Glutamatergic neuron (in vitro differentiated cells): ENCODE results near the gene ZNF76. TPM values are rescaled to one million over a fixed set of nuclear protein-coding genes. Genes with fewer than 3 reads are reported as not detected.

Experiments used
- DNase-seq: peaks from one replicate; pipeline ENCODE4 v3.0.0; 2022
- H3K27ac Mint-ChIP-seq: one replicate; pipeline ENCODE4 v1.8.0; 2020; ENCODE audit warnings: mild to moderate bottlenecking, mixed read lengths, inconsistent platforms; ENCODE audit not compliant: unreplicated experiment
- H3K27me3 Mint-ChIP-seq: one replicate; pipeline ENCODE4 v1.8.0; 2020; ENCODE audit warnings: mild to moderate bottlenecking, moderate library complexity, mixed read lengths, inconsistent platforms; ENCODE audit not compliant: unreplicated experiment
- H3K36me3 Mint-ChIP-seq: one replicate; pipeline ENCODE4 v1.8.0; 2020; ENCODE audit warnings: mild to moderate bottlenecking, mixed read lengths, inconsistent platforms; ENCODE audit not compliant: unreplicated experiment
- H3K4me1 Mint-ChIP-seq: one replicate; pipeline ENCODE4 v1.8.0; 2020; ENCODE audit warnings: mild to moderate bottlenecking, low read depth, mixed read lengths, inconsistent platforms; ENCODE audit not compliant: unreplicated experiment
- H3K4me3 Mint-ChIP-seq: one replicate; pipeline ENCODE4 v1.8.0; 2020; ENCODE audit warnings: mild to moderate bottlenecking, mixed read lengths, inconsistent platforms; ENCODE audit not compliant: unreplicated experiment
- H3K9me3 Mint-ChIP-seq: one replicate; pipeline ENCODE4 v1.8.0; 2020; ENCODE audit warnings: mild to moderate bottlenecking, moderate library complexity, mixed read lengths, inconsistent platforms; ENCODE audit not compliant: unreplicated experiment
- total RNA-seq: library from RNA; stranded (reverse); fragmentation: NEBNext Ultra II Directional; extraction: Animal tissue kit (Norgen Biotek cat#: 25700); gene quantifications from one replicate; pipeline ENCODE4 v1.2.1, GENCODE V29; 2021; ENCODE audit not compliant: unreplicated experiment
- TF ChIP-seq, protein P1 (sequence below): fragments of 200-600 bp; sonication (generic); IDR thresholded peaks from one replicate; pipeline ENCODE4 v1.5.0; 2021; ENCODE audit not compliant: partially characterized antibody, unreplicated experiment

Gene ZNF76
- total RNA-seq, 1 donor from 2014 or later, result 38.3 TPM

DNA sequence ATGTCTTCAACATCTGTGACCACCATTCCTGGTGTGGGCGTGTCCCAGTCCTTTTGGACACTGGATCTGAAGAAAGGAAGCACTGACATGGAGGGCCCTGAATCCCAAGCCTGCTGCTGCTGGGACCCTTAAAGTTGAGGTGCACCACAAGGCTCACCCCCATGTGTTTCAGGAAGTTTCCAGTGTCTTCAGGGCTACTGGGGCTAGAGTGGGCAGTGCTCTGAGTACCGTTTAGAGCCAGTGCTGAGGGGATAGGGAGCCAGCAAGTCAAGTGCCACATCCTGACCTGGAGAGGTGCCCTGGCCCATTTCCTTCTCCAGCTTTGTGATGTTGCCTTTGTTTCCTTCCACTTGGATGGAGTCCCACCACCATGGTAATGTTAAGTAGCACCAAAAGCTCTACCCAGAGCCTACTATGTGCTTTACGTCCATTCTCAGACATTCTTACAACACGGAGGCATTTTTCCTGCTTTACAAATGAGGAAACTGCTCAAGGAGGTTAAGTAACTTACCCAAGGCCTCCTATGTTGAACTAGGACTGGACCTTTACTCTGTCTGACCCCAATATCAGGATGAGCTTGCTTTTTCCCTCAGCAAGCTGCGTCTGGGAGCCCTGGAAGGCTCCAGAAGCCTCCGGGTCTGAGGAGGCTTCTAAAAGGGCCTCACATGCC, 37.5 kb downstream of the ZNF76 start:
- peaks cover 6% of the 10 kb centered on the region for H3K4me1 Mint-ChIP-seq
- TF ChIP-seq, protein P1, sequence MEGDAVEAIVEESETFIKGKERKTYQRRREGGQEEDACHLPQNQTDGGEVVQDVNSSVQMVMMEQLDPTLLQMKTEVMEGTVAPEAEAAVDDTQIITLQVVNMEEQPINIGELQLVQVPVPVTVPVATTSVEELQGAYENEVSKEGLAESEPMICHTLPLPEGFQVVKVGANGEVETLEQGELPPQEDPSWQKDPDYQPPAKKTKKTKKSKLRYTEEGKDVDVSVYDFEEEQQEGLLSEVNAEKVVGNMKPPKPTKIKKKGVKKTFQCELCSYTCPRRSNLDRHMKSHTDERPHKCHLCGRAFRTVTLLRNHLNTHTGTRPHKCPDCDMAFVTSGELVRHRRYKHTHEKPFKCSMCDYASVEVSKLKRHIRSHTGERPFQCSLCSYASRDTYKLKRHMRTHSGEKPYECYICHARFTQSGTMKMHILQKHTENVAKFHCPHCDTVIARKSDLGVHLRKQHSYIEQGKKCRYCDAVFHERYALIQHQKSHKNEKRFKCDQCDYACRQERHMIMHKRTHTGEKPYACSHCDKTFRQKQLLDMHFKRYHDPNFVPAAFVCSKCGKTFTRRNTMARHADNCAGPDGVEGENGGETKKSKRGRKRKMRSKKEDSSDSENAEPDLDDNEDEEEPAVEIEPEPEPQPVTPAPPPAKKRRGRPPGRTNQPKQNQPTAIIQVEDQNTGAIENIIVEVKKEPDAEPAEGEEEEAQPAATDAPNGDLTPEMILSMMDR, result no peak
- H3K9me3 Mint-ChIP-seq, result no peaks in the 10 kb centered on the region
- no peak for DNase-seq
- H3K4me3 Mint-ChIP-seq, result no peak overlapping the region
- H3K27me3 Mint-ChIP-seq, result no peaks in the 10 kb centered on the region
- H3K36me3 Mint-ChIP-seq, result no peaks in the 10 kb centered on the region
- H3K27ac Mint-ChIP-seq, result no peak overlapping the region

DNA sequence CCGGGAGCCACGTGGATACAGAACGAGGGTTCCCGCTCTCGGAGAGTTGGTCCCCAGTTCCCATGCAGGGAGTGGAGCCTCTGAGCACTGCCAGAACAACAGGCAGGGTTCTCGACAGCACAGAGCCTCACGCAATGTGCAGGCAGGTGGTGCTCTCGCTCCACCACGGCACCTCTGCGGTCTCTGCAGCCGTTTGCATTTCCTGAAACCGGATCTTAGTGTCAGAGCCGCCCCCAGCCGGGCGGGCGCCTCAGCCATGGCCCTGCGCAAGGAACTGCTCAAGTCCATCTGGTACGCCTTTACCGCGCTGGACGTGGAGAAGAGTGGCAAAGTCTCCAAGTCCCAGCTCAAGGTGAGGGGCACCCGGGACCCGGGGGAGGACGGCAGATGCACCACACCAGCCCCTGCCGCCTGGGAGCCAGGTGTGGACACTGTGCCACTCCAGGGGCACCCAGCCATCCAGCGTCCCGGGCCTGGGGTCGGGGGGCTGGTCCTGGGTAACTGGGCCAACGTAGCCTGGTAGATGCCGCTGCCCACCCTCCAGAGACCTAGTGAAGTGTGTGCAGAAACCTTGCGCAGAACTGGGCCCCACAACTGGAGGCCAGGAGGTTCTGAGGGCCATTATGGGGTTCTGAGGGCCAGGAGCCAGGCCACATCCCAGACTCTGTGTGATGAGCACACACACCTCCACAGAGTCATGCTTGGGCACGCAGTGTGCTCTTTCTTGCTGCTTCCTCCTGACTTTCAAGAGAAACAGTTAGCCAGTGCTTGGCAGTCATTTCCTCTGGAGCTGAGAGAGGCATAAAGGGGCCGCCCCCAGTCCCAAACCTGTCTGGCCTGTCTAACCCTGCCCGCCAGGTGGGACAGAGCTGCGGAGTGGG, 38.3 kb downstream of the ZNF76 start, which contains the start of gene DEF6:
Gene DEF6, plus strand, starts transcription at position 218 of the 881 bp plus-strand sequence. Its CDS starts 39 bp downstream, at position 257.
- no peaks in the 10 kb centered on the region for H3K9me3 Mint-ChIP-seq
- DNase-seq, result peak; percentile 77
- H3K27ac Mint-ChIP-seq, result no peak within 1 kb of the TSS
- TF ChIP-seq, protein P1, result peak; percentile 20
- H3K36me3 Mint-ChIP-seq, result no peaks in the 10 kb centered on the region
- H3K4me1 Mint-ChIP-seq, result peaks cover 10% of the 10 kb centered on the region
- H3K4me3 Mint-ChIP-seq, result no peak within 1 kb of the TSS
- no peaks in the 10 kb centered on the region for H3K27me3 Mint-ChIP-seq

DNA sequence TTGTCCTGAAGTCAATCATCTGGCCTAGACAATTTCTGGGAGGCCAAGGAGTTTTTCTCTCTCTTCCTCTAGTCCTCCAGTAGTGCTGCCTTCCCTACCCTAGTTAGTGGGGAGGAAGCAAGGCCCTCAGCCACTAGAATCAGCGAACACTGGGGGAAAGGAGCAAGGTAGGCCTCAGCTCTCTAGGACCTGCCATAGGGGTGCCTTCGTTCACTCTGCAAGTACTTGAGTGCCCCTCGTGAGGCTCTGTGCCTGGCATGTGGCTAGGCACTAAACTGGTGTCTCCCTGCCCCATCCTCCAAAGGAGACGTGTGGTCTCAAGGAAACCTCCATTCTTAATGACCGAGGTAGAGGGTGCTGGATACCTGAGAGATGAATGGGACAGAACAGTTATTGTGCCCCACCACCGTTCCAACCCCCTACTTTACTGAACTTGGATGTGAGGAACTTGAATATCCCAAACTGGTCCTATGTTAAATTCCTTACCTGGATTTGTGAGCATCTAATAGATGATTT, 39.1 kb downstream of the ZNF76 start:
- no peak overlapping the region for H3K27ac Mint-ChIP-seq
- no peak for DNase-seq

DNA sequence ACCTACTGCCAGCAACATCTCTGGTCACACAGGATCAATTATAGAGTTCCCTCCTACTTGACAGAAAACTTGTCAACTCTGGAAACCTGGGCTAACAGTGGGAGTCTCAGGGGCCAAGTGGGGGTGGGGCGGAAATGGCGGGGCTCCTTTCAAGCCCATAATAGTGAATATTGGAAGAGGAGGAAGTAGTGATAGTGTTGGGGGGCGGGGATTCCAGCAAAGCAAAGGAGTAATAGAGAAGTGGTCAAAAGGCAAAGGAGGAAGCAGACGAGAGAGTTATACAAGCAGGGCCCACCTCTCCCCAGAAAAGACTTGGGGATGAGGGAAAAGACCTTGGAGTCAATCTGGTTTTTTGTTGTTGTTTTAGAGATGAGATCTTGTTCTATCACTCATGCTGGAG, 40.1 kb downstream of the ZNF76 start:
- Mint-ChIP-seq H3K4me1 (peaks cover 13% of the 10 kb centered on the region), H3K27me3 (no peaks in the 10 kb centered on the region), H3K9me3 (no peaks in the 10 kb centered on the region), H3K36me3 (peaks cover 4% of the 10 kb centered on the region), H3K4me3 (no peak overlapping the region), H3K27ac (no peak overlapping the region)
- TF ChIP-seq, protein P1, result no peak
- no peak for DNase-seq

More for the DNA sequence above, 39.1 kb downstream of the ZNF76 start:
- no peaks in the 10 kb centered on the region for H3K9me3 Mint-ChIP-seq
- peaks cover 13% of the 10 kb centered on the region for H3K4me1 Mint-ChIP-seq
- no peaks in the 10 kb centered on the region for H3K27me3 Mint-ChIP-seq
- TF ChIP-seq, protein P1, result no peak
- H3K4me3 Mint-ChIP-seq, result no peak overlapping the region
- H3K36me3 Mint-ChIP-seq, result peaks cover 4% of the 10 kb centered on the region
